Neural cell (in vitro differentiated cells): ENCODE results near the gene EGFL7. TPM values are rescaled to one million over a fixed set of nuclear protein-coding genes. Genes with fewer than 3 reads are reported as not detected.

Experiments
- H2AFZ ChIP-seq: fragments of 200-600, 300-800 bp; sonication (generic), shearing (Covaris generic); 2 replicates; pipeline ENCODE4 v1.6.0; 2014; ENCODE audit warnings: low read depth, mild to moderate bottlenecking, antibody characterized with exemption, low read length, moderate library complexity
- H3F3A ChIP-seq: fragments of 200-600 bp; shearing (Covaris generic); 2 replicates; pipeline ENCODE4 v1.6.1; 2016; ENCODE audit warnings: mild to moderate bottlenecking, moderate library complexity, mixed read lengths, antibody characterized with exemption, low read length; ENCODE audit not compliant: insufficient read depth, poor library complexity, severe bottlenecking
- H3K27ac ChIP-seq: fragments of 200-600, 300-800 bp; sonication (generic), shearing (Covaris generic); 2 replicates; pipeline ENCODE4 v1.5.1; 2014; ENCODE audit warnings: mild to moderate bottlenecking, low read length, moderate library complexity
- H3K27me3 ChIP-seq: fragments of 300-800, 200-600 bp; sonication (generic), shearing (Covaris generic); 2 replicates; pipeline ENCODE4 v1.6.0; 2014; ENCODE audit warnings: mild to moderate bottlenecking, low read depth, low read length, moderate library complexity; ENCODE audit not compliant: insufficient read depth
- H3K36me3 ChIP-seq: fragments of 300-800, 200-600 bp; sonication (generic), shearing (Covaris generic); 2 replicates; pipeline ENCODE4 v1.5.1; 2014; ENCODE audit warnings: mild to moderate bottlenecking, antibody characterized with exemption, low read length, moderate library complexity; ENCODE audit not compliant: insufficient read depth
- H3K4me2 ChIP-seq: fragments of 300-800, 200-600 bp; sonication (generic), shearing (Covaris generic); 2 replicates; pipeline ENCODE4 v1.6.0; 2014; ENCODE audit warnings: mild to moderate bottlenecking, low read length
- H3K4me3 ChIP-seq: fragments of 300-800, 200-600 bp; sonication (generic), shearing (Covaris generic); 2 replicates; pipeline ENCODE4 v1.5.1; 2014; ENCODE audit warnings: mild to moderate bottlenecking, low read length, moderate library complexity
- H3K79me2 ChIP-seq: fragments of 200-600 bp; shearing (Covaris generic); replicated peaks from 2 replicates; pipeline ENCODE4 v1.6.0; 2014; ENCODE audit warnings: mild to moderate bottlenecking, low read length, moderate library complexity; ENCODE audit not compliant: insufficient read depth
- H3K9ac ChIP-seq: fragments of 300-800, 200-600 bp; sonication (generic), shearing (Covaris generic); 2 replicates; pipeline ENCODE4 v1.6.1; 2016; ENCODE audit warnings: mild to moderate bottlenecking, low read length, mixed read lengths
- H3K9me2 ChIP-seq: fragments of 200-600 bp; shearing (Covaris generic); 2 replicates; pipeline ENCODE4 v1.6.1; 2016; ENCODE audit warnings: mild to moderate bottlenecking, low read length, mixed read lengths; ENCODE audit not compliant: insufficient read depth
- H3K9me3 ChIP-seq: fragments of 200-600, 300-800 bp; sonication (generic), shearing (Covaris generic); 2 replicates; pipeline ENCODE4 v1.6.1; 2016; ENCODE audit warnings: mild to moderate bottlenecking, mixed run types, low read length, moderate library complexity, mixed read lengths
- H4K20me1 ChIP-seq: fragments of 200-600 bp; shearing (Covaris generic); 2 replicates; pipeline ENCODE4 v1.6.1; 2016; ENCODE audit warnings: mild to moderate bottlenecking, mixed run types; ENCODE audit not compliant: insufficient read depth
- CTCF ChIP-seq: fragments of 450-650 bp; IDR thresholded peaks from 2 replicates; pipeline ENCODE4 v1.5.1; 2014; ENCODE audit warnings: antibody characterized with exemption, mild to moderate bottlenecking, moderate library complexity; ENCODE audit not compliant: poor library complexity, severe bottlenecking
- EP300 ChIP-seq: fragments of 450-650 bp; conservative IDR thresholded peaks from 2 replicates; pipeline ENCODE4 v1.6.1; 2014; ENCODE audit warnings: antibody characterized with exemption, mild to moderate bottlenecking, moderate library complexity; ENCODE audit not compliant: poor library complexity, severe bottlenecking
- EZH2 ChIP-seq: fragments of 200-600, 300-800 bp; shearing (Covaris generic), sonication (generic); IDR thresholded peaks from 2 replicates; pipeline ENCODE4 v1.6.1; 2014; ENCODE audit warnings: antibody characterized with exemption, low read length, borderline replicate concordance, mild to moderate bottlenecking; ENCODE audit not compliant: insufficient read depth, poor library complexity, severe bottlenecking
- MXI1 ChIP-seq: fragments of 450-650 bp; conservative IDR thresholded peaks from 2 replicates; pipeline ENCODE4 v1.6.1; 2014; ENCODE audit warnings: antibody characterized with exemption, mild to moderate bottlenecking; ENCODE audit not compliant: poor library complexity, severe bottlenecking
- POLR2AphosphoS5 ChIP-seq: IDR thresholded peaks from 2 replicates; pipeline ENCODE4 v1.6.1; 2012
- RAD21 ChIP-seq: fragments of 450-650 bp; conservative IDR thresholded peaks from 2 replicates; pipeline ENCODE4 v1.6.1; 2014; ENCODE audit warnings: antibody characterized with exemption, mild to moderate bottlenecking, moderate library complexity
- REST ChIP-seq: IDR thresholded peaks from 2 replicates; pipeline ENCODE4 v1.6.1; 2012; ENCODE audit warnings: borderline replicate concordance
- SMC3 ChIP-seq: fragments of 450-650 bp; conservative IDR thresholded peaks from 2 replicates; pipeline ENCODE4 v1.6.1; 2014; ENCODE audit warnings: antibody characterized with exemption, mild to moderate bottlenecking, moderate library complexity; ENCODE audit not compliant: poor library complexity
- TAF1 ChIP-seq: IDR thresholded peaks from 2 replicates; pipeline ENCODE4 v1.6.1; 2012; ENCODE audit warnings: low read depth
- polyA plus RNA-seq: library from polyadenylated mRNA; depleted of rRNA; stranded (reverse); fragments of >200 nt; gene quantifications from 2 replicates; pipeline ENCODE4 v1.2.3, GENCODE V29; 2014

EGFL7 gene
- polyA plus RNA-seq, 1 donor from 2014 or later = 12.5 TPM

- Histone ChIP-seq H3K4me2 (no peak overlapping the region), H3K4me3 (no peak overlapping the region), H3K79me2 (no peaks in the 10 kb centered on the region), H4K20me1 (no peaks in the 10 kb centered on the region), H3K27ac (no peak overlapping the region), H3K27me3 (no peaks in the 10 kb centered on the region), H3K9ac (no peak overlapping the region), H3K36me3 (no peaks in the 10 kb centered on the region), H3K9me2 (no peaks in the 10 kb centered on the region), H3F3A (no peaks in the 10 kb centered on the region), H3K9me3 (no peaks in the 10 kb centered on the region), H2AFZ (no peak overlapping the region)
- TF ChIP-seq EZH2 = no peak
- TF ChIP-seq REST = no peak
- no peak for TF ChIP-seq RAD21
- TF ChIP-seq POLR2AphosphoS5 = no peak
- no peak for TF ChIP-seq SMC3
- no peak for TF ChIP-seq TAF1
- TF ChIP-seq CTCF = no peak
- no peak for TF ChIP-seq EP300
- TF ChIP-seq MXI1 = no peak
Measured at GRCh38 chr9:136615631-136616306, 46.9 kb upstream of the EGFL7 start.

- Histone ChIP-seq H3K4me3 (no peak overlapping the region), H3K9me2 (no peaks in the 10 kb centered on the region), H2AFZ (no peak overlapping the region), H3K79me2 (no peaks in the 10 kb centered on the region), H3K4me2 (no peak overlapping the region), H3K27me3 (no peaks in the 10 kb centered on the region), H3K36me3 (no peaks in the 10 kb centered on the region), H4K20me1 (no peaks in the 10 kb centered on the region), H3K9ac (no peak overlapping the region), H3K9me3 (no peaks in the 10 kb centered on the region), H3K27ac (no peak overlapping the region), H3F3A (no peaks in the 10 kb centered on the region)
- no peak for TF ChIP-seq EP300
- TF ChIP-seq RAD21 = no peak
- TF ChIP-seq CTCF = no peak
- TF ChIP-seq REST = no peak
- TF ChIP-seq TAF1 = no peak
- TF ChIP-seq MXI1 = no peak
- TF ChIP-seq EZH2 = no peak
- no peak for TF ChIP-seq SMC3
Measured at GRCh38 chr9:136616307-136616635, 46.4 kb upstream of the EGFL7 start.
